Trophoblast cell (in vitro differentiated cells and primary cell): ENCODE data around the gene ZNF438.
A peak's percentile ranks its signal among the peaks of the same experiment; 100 is the strongest.

ENCODE experiments used
- DNase-seq, 2 donors: peaks; one replicate each; pipeline ENCODE4 v3.0.0-alpha.2; 2016
- H2AFZ ChIP-seq: 2 replicates; pipeline ENCODE4 v1.6.1; 2013; ENCODE audit warnings: low read length, moderate library complexity, mild to moderate bottlenecking; ENCODE audit not compliant: insufficient read depth, poor library complexity
- H2AK5ac ChIP-seq: 2 replicates; pipeline ENCODE4 v1.6.1; 2013; ENCODE audit warnings: mild to moderate bottlenecking, low read length
- H2BK120ac ChIP-seq: 2 replicates; pipeline ENCODE4 v1.6.1; 2013; ENCODE audit warnings: low read length, mild to moderate bottlenecking, moderate library complexity; ENCODE audit not compliant: insufficient read depth, poor library complexity
- H2BK12ac ChIP-seq: 2 replicates; pipeline ENCODE4 v1.6.1; 2013; ENCODE audit warnings: mild to moderate bottlenecking, low read length, moderate library complexity
- H2BK5ac ChIP-seq: 2 replicates; pipeline ENCODE4 v1.6.1; 2013; ENCODE audit warnings: low read length, low read depth, moderate library complexity, mild to moderate bottlenecking; ENCODE audit not compliant: poor library complexity
- H3K14ac ChIP-seq: 2 replicates; pipeline ENCODE4 v1.6.1; 2013; ENCODE audit warnings: mild to moderate bottlenecking, low read length
- H3K18ac ChIP-seq: 2 replicates; pipeline ENCODE4 v1.6.1; 2013; ENCODE audit warnings: mild to moderate bottlenecking, low read length
- H3K23ac ChIP-seq: 2 replicates; pipeline ENCODE4 v1.6.1; 2013; ENCODE audit warnings: low read length
- H3K27ac ChIP-seq: 2 replicates; pipeline ENCODE4 v1.5.1; 2013; ENCODE audit warnings: low read depth, mild to moderate bottlenecking, inconsistent platforms, low read length, moderate library complexity
- H3K27me3 ChIP-seq: 2 replicates; pipeline ENCODE4 v1.6.1; 2013; ENCODE audit warnings: inconsistent platforms, mild to moderate bottlenecking, low read length, moderate library complexity; ENCODE audit not compliant: insufficient read depth
- H3K36me3 ChIP-seq, 2 experiments: 1 replicate in 1 of 2; 2 replicates in 1 of 2; pipeline ENCODE4 v1.6.1; 2013; ENCODE audit warnings: low read length in 2 of 2, mild to moderate bottlenecking in 2 of 2, moderate library complexity in 1 of 2; ENCODE audit not compliant: insufficient read depth in 2 of 2, control insufficient read depth in 1 of 2
- H3K4ac ChIP-seq: 2 replicates; pipeline ENCODE4 v1.6.1; 2013; ENCODE audit warnings: low read depth, mild to moderate bottlenecking, low read length, moderate library complexity
- H3K4me1 ChIP-seq, 2 experiments: 1 replicate in 1 of 2; 2 replicates in 1 of 2; pipeline ENCODE4 v1.6.1; 2013; ENCODE audit warnings: low read length in 2 of 2, mild to moderate bottlenecking in 2 of 2, moderate library complexity in 1 of 2; ENCODE audit not compliant: insufficient read depth in 2 of 2, control insufficient read depth in 1 of 2
- H3K4me2 ChIP-seq: 2 replicates; pipeline ENCODE4 v1.6.1; 2013; ENCODE audit warnings: inconsistent platforms, mild to moderate bottlenecking, low read length, moderate library complexity
- H3K4me3 ChIP-seq: 2 replicates; pipeline ENCODE4 v1.5.1; 2013; ENCODE audit warnings: mild to moderate bottlenecking, low read depth, low read length, inconsistent platforms
- H3K79me1 ChIP-seq: one replicate; pipeline ENCODE4 v1.6.1; 2013; ENCODE audit warnings: low read length
- H3K79me2 ChIP-seq: 2 replicates; pipeline ENCODE4 v1.6.1; 2013; ENCODE audit warnings: low read length, mild to moderate bottlenecking; ENCODE audit not compliant: control insufficient read depth, insufficient read depth, poor library complexity
- H3K9ac ChIP-seq: 2 replicates; pipeline ENCODE4 v1.6.1; 2013; ENCODE audit warnings: mild to moderate bottlenecking, low read length
- H3K9me3 ChIP-seq: 2 replicates; pipeline ENCODE4 v1.6.1; 2013; ENCODE audit warnings: low read depth, mild to moderate bottlenecking, control low read depth, inconsistent platforms, low read length; ENCODE audit not compliant: insufficient read depth
- H4K12ac ChIP-seq: 2 replicates; pipeline ENCODE4 v1.6.1; 2013; ENCODE audit warnings: low read depth, mild to moderate bottlenecking, low read length, moderate library complexity
- H4K8ac ChIP-seq: 2 replicates; pipeline ENCODE4 v1.6.1; 2013; ENCODE audit warnings: low read depth, mild to moderate bottlenecking, low read length, moderate library complexity
- H4K91ac ChIP-seq: one replicate; pipeline ENCODE4 v1.6.1; 2013; ENCODE audit warnings: low read depth, mild to moderate bottlenecking, low read length, moderate library complexity
- WGBS: extraction: QIAGEN DNeasy Blood & Tissue Kit; methylation state at CpG from one replicate; pipeline ENCODE4 v1.1.7; 2013; ENCODE audit warnings: missing lambda C conversion rate; ENCODE audit not compliant: insufficient read length, insufficient coverage; ENCODE audit errors: extremely low coverage; 5-methylcytosine and 5-hydroxymethylcytosine counted together

The ZNF438 gene

DNA sequence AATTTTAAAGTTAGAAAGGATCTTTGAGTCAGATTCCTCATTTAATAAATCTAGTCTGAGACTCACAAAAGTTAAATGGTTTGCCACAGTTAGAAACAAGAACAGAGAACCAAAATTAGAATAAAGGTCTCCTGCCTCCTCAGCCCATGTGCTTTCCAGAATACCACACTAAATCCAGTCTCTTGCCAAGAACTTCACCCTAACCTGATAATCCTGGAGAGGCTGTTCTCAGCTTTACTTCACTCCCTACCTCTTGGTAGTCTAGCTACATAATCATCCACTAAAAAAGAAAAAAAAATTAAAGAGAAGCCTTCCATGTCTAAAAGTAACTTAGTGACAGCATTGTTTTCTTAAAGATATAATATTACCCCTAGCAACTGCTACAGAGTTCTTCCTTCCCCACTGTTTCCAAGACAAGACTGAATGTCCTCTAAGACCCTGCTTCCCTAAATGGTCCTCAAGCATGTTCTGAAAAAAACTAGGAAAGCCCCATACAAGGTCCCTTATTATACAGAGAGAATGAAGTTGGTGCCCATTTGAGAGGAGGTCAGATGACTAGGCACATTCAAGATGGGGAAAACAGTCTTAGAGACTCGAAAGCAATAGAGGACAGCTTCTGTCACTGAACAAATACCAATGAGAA is 56.8 kb downstream of the ZNF438 start:
- Histone ChIP-seq H3K4ac (no peak overlapping the region), H3K27ac (no peak overlapping the region), H2AFZ (no peak overlapping the region), H3K4me3 (no peak overlapping the region), H3K9ac (no peak overlapping the region), H4K8ac (no peak overlapping the region), H3K14ac (no peak overlapping the region), H3K79me2 (no peaks in the 10 kb centered on the region), H3K27me3 (no peaks in the 10 kb centered on the region), H3K4me2 (no peak overlapping the region), H3K23ac (no peak overlapping the region), H2BK5ac (no peak overlapping the region), H2BK12ac (no peak overlapping the region), H2BK120ac (no peak overlapping the region), H2AK5ac (no peak overlapping the region), H3K79me1 (no peaks in the 10 kb centered on the region), H3K18ac (no peak overlapping the region), H3K9me3 (no peaks in the 10 kb centered on the region), H3K4me1 (peaks cover 0 to 3% of the 10 kb centered on the region in 2 experiments), H4K91ac (no peak overlapping the region), H3K36me3 (no peaks in the 10 kb centered on the region), H4K12ac (no peak overlapping the region)
- WGBS, result no CpG with 5 or more reads among the region's 1 CpG
- no peak for DNase-seq

DNA sequence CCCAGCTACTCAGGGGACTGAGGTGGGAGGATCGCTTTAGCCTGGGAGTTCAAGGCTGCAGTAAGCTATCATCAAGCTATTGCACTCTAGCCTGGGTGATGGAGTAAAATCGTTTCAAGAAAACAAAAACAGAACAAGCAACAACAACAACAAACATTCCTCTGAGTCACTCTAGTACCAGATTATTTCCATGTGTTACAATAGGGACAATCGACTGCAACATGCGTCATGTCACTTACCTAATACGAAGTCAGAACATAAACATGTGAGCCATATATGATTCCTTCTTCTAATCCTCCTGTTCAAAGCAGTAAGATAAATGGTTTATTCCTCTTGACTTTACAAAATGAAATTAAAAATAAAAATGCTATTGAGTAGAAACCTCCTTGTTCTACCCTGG is 57.3 kb downstream of the ZNF438 start:
- H3K79me1 ChIP-seq, result no peaks in the 10 kb centered on the region
- H2AFZ ChIP-seq, result no peak overlapping the region
- no peak for DNase-seq
- no peaks in the 10 kb centered on the region for H3K79me2 ChIP-seq
- H3K4me1 ChIP-seq, result peaks cover 0 to 3% of the 10 kb centered on the region in 2 experiments
- H3K18ac ChIP-seq, result no peak overlapping the region
- H2BK12ac ChIP-seq, result no peak overlapping the region
- no peaks in the 10 kb centered on the region for H3K9me3 ChIP-seq
- H3K36me3 ChIP-seq, result no peaks in the 10 kb centered on the region
- H3K4me3 ChIP-seq, result no peak overlapping the region
- no peak overlapping the region for H3K27ac ChIP-seq
- no peak overlapping the region for H2BK120ac ChIP-seq
- H3K23ac ChIP-seq, result no peak overlapping the region
- no peak overlapping the region for H4K8ac ChIP-seq
- no peak overlapping the region for H3K14ac ChIP-seq
- H3K4me2 ChIP-seq, result no peak overlapping the region
- no peak overlapping the region for H4K91ac ChIP-seq
- H2AK5ac ChIP-seq, result no peak overlapping the region
- WGBS, result no CpG with 5 or more reads among the region's 5 CpGs
- H2BK5ac ChIP-seq, result no peak overlapping the region
- no peak overlapping the region for H4K12ac ChIP-seq
- no peaks in the 10 kb centered on the region for H3K27me3 ChIP-seq
- no peak overlapping the region for H3K9ac ChIP-seq
- H3K4ac ChIP-seq, result no peak overlapping the region

GRCh38 chr10:30973737-30974136 is 57.9 kb downstream of the ZNF438 start:
- DNase-seq, result no peak
- no peak overlapping the region for H3K4me3 ChIP-seq
- no peaks in the 10 kb centered on the region for H3K36me3 ChIP-seq
- no peak overlapping the region for H2BK120ac ChIP-seq
- H2BK12ac ChIP-seq, result no peak overlapping the region
- H3K4me1 ChIP-seq, result peaks cover 0 to 3% of the 10 kb centered on the region in 2 experiments
- no peaks in the 10 kb centered on the region for H3K79me1 ChIP-seq
- no peaks in the 10 kb centered on the region for H3K9me3 ChIP-seq
- H3K4ac ChIP-seq, result no peak overlapping the region
- no CpG with 5 or more reads among the region's 6 CpGs for WGBS
- no peak overlapping the region for H3K14ac ChIP-seq
- no peak overlapping the region for H3K4me2 ChIP-seq
- H2BK5ac ChIP-seq, result no peak overlapping the region
- H3K27ac ChIP-seq, result no peak overlapping the region
- H3K18ac ChIP-seq, result no peak overlapping the region
- H3K79me2 ChIP-seq, result no peaks in the 10 kb centered on the region
- H2AFZ ChIP-seq, result no peak overlapping the region
- H2AK5ac ChIP-seq, result no peak overlapping the region
- no peak overlapping the region for H4K91ac ChIP-seq
- no peak overlapping the region for H4K8ac ChIP-seq
- no peak overlapping the region for H3K9ac ChIP-seq
- no peak overlapping the region for H4K12ac ChIP-seq
- H3K27me3 ChIP-seq, result no peaks in the 10 kb centered on the region
- H3K23ac ChIP-seq, result no peak overlapping the region

GRCh38 chr10:30970760-30971460 is 60.8 kb downstream of the ZNF438 start:
- Histone ChIP-seq H3K36me3 (no peaks in the 10 kb centered on the region), H3K27me3 (no peaks in the 10 kb centered on the region), H3K4me3 (no peak overlapping the region), H2AK5ac (no peak overlapping the region), H4K12ac (no peak overlapping the region), H3K9me3 (no peaks in the 10 kb centered on the region), H3K27ac (no peak overlapping the region), H3K4me1 (peaks cover 0 to 3% of the 10 kb centered on the region in 2 experiments), H2BK12ac (no peak overlapping the region), H3K4me2 (no peak overlapping the region), H3K4ac (no peak overlapping the region), H2AFZ (no peak overlapping the region), H3K79me1 (no peaks in the 10 kb centered on the region), H3K18ac (no peak overlapping the region), H3K23ac (no peak overlapping the region), H2BK5ac (no peak overlapping the region), H4K91ac (no peak overlapping the region), H4K8ac (no peak overlapping the region), H2BK120ac (no peak overlapping the region), H3K9ac (no peak overlapping the region), H3K14ac (no peak overlapping the region), H3K79me2 (no peaks in the 10 kb centered on the region)
- peak; percentile 37 to 78 for DNase-seq
- no CpG with 5 or more reads among the region's 4 CpGs for WGBS
